Neural progenitor cell (in vitro differentiated cells): Measurements from ENCODE around the gene DLX1. TPM values are rescaled to one million over a fixed set of nuclear protein-coding genes. Genes with fewer than 3 reads are reported as not detected.

ENCODE experiments used
- DNase-seq: peaks from one replicate; pipeline ENCODE4 v3.0.0-alpha.2; 2016; ENCODE audit warnings: low spot score
- H2AFZ ChIP-seq: fragments of 200-600 bp; sonication (generic); replicated peaks from 2 replicates; pipeline ENCODE4 v1.6.1; 2016; ENCODE audit warnings: antibody characterized with exemption
- H3F3A ChIP-seq: fragments of 200-600 bp; sonication (generic); 2 replicates; pipeline ENCODE4 v1.6.1; 2016; ENCODE audit warnings: antibody characterized with exemption, low read depth
- H3K27ac ChIP-seq: fragments of 200-600 bp; sonication (generic); 2 replicates; pipeline ENCODE4 v1.5.1; 2016; ENCODE audit warnings: mild to moderate bottlenecking
- H3K27me3 ChIP-seq: fragments of 200-600 bp; sonication (generic); 2 replicates; pipeline ENCODE4 v1.6.1; 2016; ENCODE audit warnings: mild to moderate bottlenecking, moderate library complexity
- H3K36me3 ChIP-seq: fragments of 200-600 bp; sonication (generic); 2 replicates; pipeline ENCODE4 v1.5.1; 2016
- H3K4me1 ChIP-seq: fragments of 200-600 bp; sonication (generic); 2 replicates; pipeline ENCODE4 v1.6.1; 2016; ENCODE audit warnings: mixed run types
- H3K4me2 ChIP-seq: fragments of 200-600 bp; sonication (generic); 2 replicates; pipeline ENCODE4 v1.6.1; 2016
- H3K4me3 ChIP-seq: fragments of 200-600 bp; sonication (generic); 2 replicates; pipeline ENCODE4 v1.5.1; 2016
- H3K79me2 ChIP-seq: fragments of 200-600 bp; sonication (generic); 2 replicates; pipeline ENCODE4 v1.6.1; 2016; ENCODE audit warnings: low read depth
- H3K9ac ChIP-seq: fragments of 200-600 bp; sonication (generic); 2 replicates; pipeline ENCODE4 v1.6.1; 2016
- H3K9me3 ChIP-seq: fragments of 200-600 bp; sonication (generic); 2 replicates; pipeline ENCODE4 v1.5.1; 2016; ENCODE audit warnings: low read depth
- H4K20me1 ChIP-seq: fragments of 200-600 bp; sonication (generic); 2 replicates; pipeline ENCODE4 v1.6.1; 2016; ENCODE audit warnings: low read depth
- H3K27ac Mint-ChIP-seq: 3 replicates; pipeline ENCODE4 v1.8.0; 2021; ENCODE audit warnings: mixed read lengths
- H3K27me3 Mint-ChIP-seq: 2 replicates; pipeline ENCODE4 v1.8.0; 2022; ENCODE audit warnings: low read depth, mild to moderate bottlenecking, inconsistent platforms, moderate library complexity, mixed read lengths; ENCODE audit not compliant: insufficient read depth
- H3K36me3 Mint-ChIP-seq: 3 replicates; pipeline ENCODE4 v1.8.0; 2021; ENCODE audit warnings: mixed read lengths
- H3K4me1 Mint-ChIP-seq: 3 replicates; pipeline ENCODE4 v1.8.0; 2021; ENCODE audit warnings: mixed read lengths
- H3K4me3 Mint-ChIP-seq: 3 replicates; pipeline ENCODE4 v1.8.0; 2021; ENCODE audit warnings: mild to moderate bottlenecking, moderate library complexity, mixed read lengths
- H3K9me3 Mint-ChIP-seq: 3 replicates; pipeline ENCODE4 v1.8.0; 2020; ENCODE audit warnings: mixed read lengths
- EZH2 ChIP-seq: fragments of 200-600 bp; sonication (generic); IDR thresholded peaks from 2 replicates; pipeline ENCODE4 v1.6.1; 2017; ENCODE audit warnings: antibody characterized with exemption, mild to moderate bottlenecking, moderate library complexity
- EZH2phosphoT487 ChIP-seq: fragments of 200-600 bp; sonication (generic); IDR thresholded peaks from 2 replicates; pipeline ENCODE4 v1.6.1; 2017; ENCODE audit warnings: antibody characterized with exemption
- total RNA-seq: library from RNA; depleted of rRNA; stranded (reverse); fragments of >200 nt; gene quantifications from 2 replicates; pipeline ENCODE4 v1.2.3, GENCODE V29; 2015; ENCODE audit warnings: low replicate concordance
- TF ChIP-seq, protein P1 (sequence below): fragments of 200-600 bp; sonication (generic); IDR thresholded peaks from 2 replicates; pipeline ENCODE4 v1.5.1; 2017; ENCODE audit warnings: antibody characterized with exemption, mild to moderate bottlenecking

Gene DLX1
- total RNA-seq, 1 donor from 2014 or later = not detected

DNA sequence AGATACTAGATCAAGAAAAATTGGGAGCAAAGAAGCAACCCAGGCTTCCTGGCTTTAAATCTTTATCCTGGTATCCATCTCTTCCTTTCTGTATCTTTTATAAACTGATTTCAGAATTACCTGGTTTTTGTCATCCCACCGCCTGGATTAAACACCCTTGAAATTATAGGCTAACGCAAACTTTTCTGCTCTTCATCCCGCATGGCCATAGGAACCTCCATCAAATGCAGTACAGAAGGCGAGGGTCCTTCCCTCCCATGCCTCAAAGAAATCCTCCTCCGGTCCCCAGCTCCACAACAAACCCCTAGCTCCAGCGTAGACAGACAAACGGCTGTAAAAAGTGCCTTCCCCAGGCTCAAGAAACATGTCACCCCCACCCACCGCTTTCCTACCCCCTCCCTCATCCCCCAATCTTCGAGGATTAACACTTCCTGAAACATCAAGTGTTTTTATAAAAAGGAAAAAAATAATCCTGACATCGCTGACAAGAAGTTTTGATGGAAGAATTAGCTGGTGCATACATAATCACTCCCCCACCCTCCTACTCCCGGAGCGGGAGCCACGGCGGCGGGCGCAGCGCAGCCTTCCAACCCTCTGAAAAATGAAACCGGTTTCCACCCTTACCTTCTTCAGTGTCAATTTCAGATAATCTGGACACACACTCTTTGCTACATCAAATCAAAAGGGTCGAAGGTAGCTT, 7.6 kb downstream of the DLX1 start:
- Histone ChIP-seq H3K36me3 (no peaks in the 10 kb centered on the region), H3K4me3 (no peak overlapping the region), H3F3A (peaks cover 65% of the 10 kb centered on the region), H3K4me1 (peaks cover 34% of the 10 kb centered on the region), H2AFZ (no peak overlapping the region), H3K9me3 (no peaks in the 10 kb centered on the region), H3K4me2 (no peak overlapping the region), H3K27me3 (peaks cover 100% of the 10 kb centered on the region), H3K9ac (no peak overlapping the region), H3K79me2 (no peaks in the 10 kb centered on the region), H4K20me1 (peaks cover 97% of the 10 kb centered on the region), H3K27ac (no peak overlapping the region)
- TF ChIP-seq EZH2 (no peak), EZH2phosphoT487 (peak; percentile 81)
- TF ChIP-seq, protein P1, sequence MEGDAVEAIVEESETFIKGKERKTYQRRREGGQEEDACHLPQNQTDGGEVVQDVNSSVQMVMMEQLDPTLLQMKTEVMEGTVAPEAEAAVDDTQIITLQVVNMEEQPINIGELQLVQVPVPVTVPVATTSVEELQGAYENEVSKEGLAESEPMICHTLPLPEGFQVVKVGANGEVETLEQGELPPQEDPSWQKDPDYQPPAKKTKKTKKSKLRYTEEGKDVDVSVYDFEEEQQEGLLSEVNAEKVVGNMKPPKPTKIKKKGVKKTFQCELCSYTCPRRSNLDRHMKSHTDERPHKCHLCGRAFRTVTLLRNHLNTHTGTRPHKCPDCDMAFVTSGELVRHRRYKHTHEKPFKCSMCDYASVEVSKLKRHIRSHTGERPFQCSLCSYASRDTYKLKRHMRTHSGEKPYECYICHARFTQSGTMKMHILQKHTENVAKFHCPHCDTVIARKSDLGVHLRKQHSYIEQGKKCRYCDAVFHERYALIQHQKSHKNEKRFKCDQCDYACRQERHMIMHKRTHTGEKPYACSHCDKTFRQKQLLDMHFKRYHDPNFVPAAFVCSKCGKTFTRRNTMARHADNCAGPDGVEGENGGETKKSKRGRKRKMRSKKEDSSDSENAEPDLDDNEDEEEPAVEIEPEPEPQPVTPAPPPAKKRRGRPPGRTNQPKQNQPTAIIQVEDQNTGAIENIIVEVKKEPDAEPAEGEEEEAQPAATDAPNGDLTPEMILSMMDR = no peak
- Mint-ChIP-seq H3K36me3 (no peaks in the 10 kb centered on the region), H3K9me3 (peaks cover 2% of the 10 kb centered on the region), H3K27me3 (peaks cover 90% of the 10 kb centered on the region), H3K27ac (no peak overlapping the region), H3K4me3 (peak overlapping the region; percentile 61), H3K4me1 (peaks cover 36% of the 10 kb centered on the region)
- peak; percentile 62 for DNase-seq

- Mint-ChIP-seq H3K27ac (no peak overlapping the region), H3K36me3 (no peaks in the 10 kb centered on the region), H3K4me3 (peak overlapping the region; percentile 61), H3K4me1 (peaks cover 31% of the 10 kb centered on the region), H3K27me3 (peaks cover 87% of the 10 kb centered on the region), H3K9me3 (peaks cover 2% of the 10 kb centered on the region)
- Histone ChIP-seq H3K4me2 (no peak overlapping the region), H3K4me1 (peaks cover 26% of the 10 kb centered on the region), H3F3A (peaks cover 65% of the 10 kb centered on the region), H3K4me3 (no peak overlapping the region), H2AFZ (no peak overlapping the region), H4K20me1 (peaks cover 97% of the 10 kb centered on the region), H3K9ac (no peak overlapping the region), H3K36me3 (no peaks in the 10 kb centered on the region), H3K79me2 (no peaks in the 10 kb centered on the region), H3K9me3 (no peaks in the 10 kb centered on the region), H3K27me3 (peaks cover 100% of the 10 kb centered on the region), H3K27ac (no peak overlapping the region)
- TF ChIP-seq EZH2 (peak; percentile 93), EZH2phosphoT487 (peak; percentile 70)
- TF ChIP-seq, protein P1 = no peak
- peak; percentile 56 for DNase-seq
Measured at GRCh38 chr2:172093416-172094293, 8.3 kb downstream of the DLX1 start.

- Histone ChIP-seq H3K36me3 (no peaks in the 10 kb centered on the region), H3K4me2 (peak overlapping the region; percentile 83), H2AFZ (no peak overlapping the region), H3K9me3 (no peaks in the 10 kb centered on the region), H3K27ac (no peak overlapping the region), H3K9ac (no peak overlapping the region), H3K79me2 (no peaks in the 10 kb centered on the region), H3F3A (peaks cover 60% of the 10 kb centered on the region), H3K4me3 (peak overlapping the region; percentile 44), H3K4me1 (peaks cover 31% of the 10 kb centered on the region), H4K20me1 (peaks cover 96% of the 10 kb centered on the region), H3K27me3 (peaks cover 100% of the 10 kb centered on the region)
- Mint-ChIP-seq H3K27me3 (peaks cover 80% of the 10 kb centered on the region), H3K9me3 (peaks cover 2% of the 10 kb centered on the region), H3K36me3 (no peaks in the 10 kb centered on the region), H3K4me3 (peak overlapping the region; percentile 85), H3K27ac (no peak overlapping the region), H3K4me1 (peaks cover 33% of the 10 kb centered on the region)
- peak; percentile 65 for DNase-seq
- peak; percentile 70 for TF ChIP-seq EZH2phosphoT487
- TF ChIP-seq EZH2 = peak; percentile 59
- TF ChIP-seq, protein P1 = no peak
Measured at GRCh38 chr2:172094294-172095145, 9.2 kb downstream of the DLX1 start.
